Measurements from ENCODE around the gene MRPL23.

- no peak for TF ChIP-seq CTCF (IDR thresholded peaks at IDR 0.05; ENCODE audit: insufficient read depth, low read depth, low read length)
- TF ChIP-seq EZH2 (IDR thresholded peaks at IDR 0.05; ENCODE audit: insufficient read depth, low read length), result no peak
Observed at GRCh38 chr11:1943576-1943975, 3.6 kb upstream of the MRPL23 start.

All from astrocyte (in vitro differentiated cells and primary cell).